Inflammatory macrophage treated with lipopolysaccharide for 4 hours (primary cell): Measurements from ENCODE around the gene TPRG1.

Experiments used
- DNase-seq: peaks from one replicate; pipeline ENCODE4 v3.0.0-alpha.2; 2020

Gene TPRG1

DNA sequence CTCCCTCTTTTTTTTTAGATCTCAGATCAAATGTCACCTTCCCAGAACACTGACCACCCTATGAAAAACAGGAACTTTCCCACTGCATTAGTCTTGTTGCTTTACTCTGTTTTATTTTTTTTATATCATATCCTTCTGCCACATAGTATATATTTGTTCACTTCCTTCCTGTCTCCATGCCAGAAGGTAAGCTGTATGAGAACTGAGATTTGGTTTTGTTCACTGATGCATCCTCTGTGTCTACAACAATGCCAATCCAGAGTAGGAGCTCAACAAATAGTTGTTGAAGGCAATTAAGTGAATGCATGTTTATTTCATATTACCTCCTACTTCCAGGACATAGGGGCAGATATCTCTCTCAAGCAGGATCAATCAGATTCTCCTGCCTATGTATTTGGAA, 114.4 kb downstream of the TPRG1 start:
- no peak for DNase-seq

- no peak for DNase-seq
Measured at GRCh38 chr3:189286916-189287315, 115.1 kb downstream of the TPRG1 start.

GRCh38 chr3:189288348-189289235, 116.8 kb downstream of the TPRG1 start:
- no peak for DNase-seq

GRCh38 chr3:189289251-189289650, 117.5 kb downstream of the TPRG1 start:
- DNase-seq, result no peak

DNA sequence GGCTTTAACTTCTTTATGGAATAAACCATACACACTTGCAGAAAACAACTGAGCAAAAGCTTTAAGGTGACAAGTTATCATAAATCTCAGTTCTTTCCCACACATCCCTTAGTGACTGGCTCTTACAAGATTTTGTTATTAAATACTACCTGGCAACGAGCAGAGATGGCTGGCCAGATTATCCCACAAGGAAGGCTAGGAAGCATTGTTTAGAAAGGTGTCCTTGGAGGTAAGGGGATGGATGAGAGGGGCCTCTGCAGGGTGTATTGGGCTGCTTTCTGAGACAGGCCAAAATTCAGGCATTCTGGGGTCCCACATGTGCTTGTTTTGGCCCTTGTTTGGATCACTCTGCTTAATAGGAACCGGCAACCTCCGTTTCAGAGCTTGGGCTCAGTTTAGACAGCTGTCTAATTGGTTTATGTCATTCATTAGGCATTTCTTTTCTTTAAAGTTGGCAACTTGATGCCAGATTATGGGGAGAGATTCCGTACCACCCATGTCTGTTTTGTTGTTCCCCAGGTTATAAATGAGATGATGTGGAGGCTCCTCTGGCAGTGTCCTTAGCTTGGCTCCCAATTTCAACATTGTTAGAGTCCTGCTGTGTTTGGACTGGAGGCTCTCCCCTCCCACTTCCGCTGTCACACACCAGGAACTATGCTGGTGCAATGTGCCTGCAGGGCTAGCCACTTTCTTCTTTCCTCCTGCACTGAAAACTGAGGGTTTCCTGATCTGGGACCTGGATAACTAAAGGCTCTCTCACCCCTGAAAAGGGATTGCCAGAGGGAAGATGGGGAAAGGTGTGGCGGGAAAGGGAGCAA, 121.1 kb downstream of the TPRG1 start:
- no peak for DNase-seq

- no peak for DNase-seq
Measured at GRCh38 chr3:189294649-189295048, 122.9 kb downstream of the TPRG1 start.

DNA sequence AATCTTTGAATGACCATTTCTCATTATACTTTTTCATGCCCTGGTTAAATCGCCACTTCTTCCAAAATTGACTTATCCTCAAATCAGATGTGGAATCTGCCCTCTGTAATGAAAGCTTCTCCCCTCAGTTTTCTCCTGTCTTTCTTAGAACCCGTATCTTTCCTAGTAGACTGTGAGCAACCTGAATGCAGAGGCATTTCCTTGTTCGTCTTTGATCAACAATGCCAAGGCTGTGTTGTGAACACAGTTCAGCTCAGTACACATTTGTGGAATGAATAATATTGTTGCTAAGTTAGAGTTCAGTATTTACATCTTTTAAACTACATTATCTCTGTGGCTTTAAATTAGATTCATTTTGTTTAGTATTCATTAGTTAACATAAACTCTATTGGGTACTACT, 123.3 kb downstream of the TPRG1 start:
- DNase-seq, result no peak

GRCh38 chr3:189297932-189298331, 126.2 kb downstream of the TPRG1 start:
- DNase-seq, result no peak

GRCh38 chr3:189298469-189299375, 127.0 kb downstream of the TPRG1 start:
- DNase-seq, result no peak

DNA sequence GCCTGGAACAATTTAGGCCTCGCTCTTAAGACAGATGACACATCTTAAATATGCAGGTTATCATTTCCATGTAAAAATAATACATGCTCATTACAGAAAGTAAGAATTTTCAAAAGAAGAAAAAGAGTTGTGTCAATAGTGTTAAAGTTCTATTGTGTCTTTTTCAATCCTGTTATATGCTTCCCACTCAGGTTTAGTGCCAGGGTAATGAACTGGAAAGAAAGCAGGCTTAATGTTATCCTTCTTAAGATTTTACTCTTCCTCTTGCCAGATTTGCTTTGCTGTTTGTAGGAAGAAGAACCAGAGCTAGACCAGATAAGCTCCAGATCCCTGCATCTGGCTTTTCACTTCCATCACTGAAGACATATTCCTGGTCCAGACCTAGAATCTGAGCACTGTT, 128.6 kb downstream of the TPRG1 start:
- no peak for DNase-seq

- DNase-seq, result no peak
Measured at GRCh38 chr3:189301479-189301878, 129.7 kb downstream of the TPRG1 start.

GRCh38 chr3:189303584-189303983, 131.8 kb downstream of the TPRG1 start:
- DNase-seq, result no peak

GRCh38 chr3:189304465-189305351, 132.9 kb downstream of the TPRG1 start:
- no peak for DNase-seq

DNA sequence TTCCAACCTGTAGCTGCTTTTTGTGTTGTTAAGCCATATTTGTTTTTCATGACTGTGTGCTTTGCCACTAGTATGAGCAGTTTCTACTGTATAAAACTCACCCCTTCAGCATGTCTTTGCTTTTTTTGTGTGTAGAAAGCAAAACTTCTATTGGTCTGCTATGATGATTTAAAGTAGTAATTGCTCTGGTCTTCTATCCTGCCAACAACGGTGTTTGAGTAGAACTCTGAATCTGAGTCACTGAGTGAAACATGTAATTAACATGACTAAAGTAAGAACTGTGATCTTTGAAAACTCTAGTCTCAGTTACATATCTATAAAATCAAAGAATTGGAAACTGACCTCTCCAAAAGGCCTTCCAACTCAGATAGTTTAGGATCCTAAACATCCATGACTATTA, 133.6 kb downstream of the TPRG1 start:
- DNase-seq, result no peak

DNA sequence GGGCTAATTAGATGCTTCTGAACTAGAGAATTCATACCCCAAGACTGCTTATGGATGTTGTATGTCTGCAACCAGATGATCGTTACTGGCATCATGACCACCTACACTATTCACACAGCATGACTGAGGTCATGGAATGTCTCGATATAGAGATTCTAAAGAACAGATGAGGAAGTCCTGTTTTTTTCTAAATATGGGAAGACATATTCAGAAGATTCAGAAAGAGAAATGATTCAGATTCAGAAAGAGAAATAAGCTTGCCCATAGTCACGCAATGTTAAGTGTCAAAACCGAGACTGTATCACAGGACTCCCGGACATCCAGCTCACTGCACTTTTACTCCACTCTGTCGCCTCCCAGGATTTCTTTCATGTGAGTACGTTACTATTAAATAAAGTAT, 136.2 kb downstream of the TPRG1 start:
- peak; percentile 48 for DNase-seq

DNA sequence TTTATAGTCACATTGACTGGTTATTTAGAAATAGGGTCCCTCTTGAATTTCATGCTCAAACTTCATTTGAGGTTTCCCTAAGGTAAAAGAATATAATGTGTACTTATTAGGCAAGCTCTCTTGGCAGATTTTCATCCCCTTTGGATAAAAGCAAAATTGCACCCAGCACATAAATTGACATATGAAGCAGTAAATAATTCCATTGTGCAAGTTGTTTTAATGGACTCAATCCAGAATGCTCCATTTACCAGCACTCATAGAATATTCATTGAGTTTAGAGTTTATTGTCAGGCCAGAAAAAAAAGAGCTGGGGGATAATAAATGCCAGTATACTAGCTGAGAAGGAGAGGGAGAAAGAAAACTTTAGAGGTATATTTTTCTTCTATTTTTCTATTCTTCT, 136.8 kb downstream of the TPRG1 start:
- DNase-seq, result no peak

DNA sequence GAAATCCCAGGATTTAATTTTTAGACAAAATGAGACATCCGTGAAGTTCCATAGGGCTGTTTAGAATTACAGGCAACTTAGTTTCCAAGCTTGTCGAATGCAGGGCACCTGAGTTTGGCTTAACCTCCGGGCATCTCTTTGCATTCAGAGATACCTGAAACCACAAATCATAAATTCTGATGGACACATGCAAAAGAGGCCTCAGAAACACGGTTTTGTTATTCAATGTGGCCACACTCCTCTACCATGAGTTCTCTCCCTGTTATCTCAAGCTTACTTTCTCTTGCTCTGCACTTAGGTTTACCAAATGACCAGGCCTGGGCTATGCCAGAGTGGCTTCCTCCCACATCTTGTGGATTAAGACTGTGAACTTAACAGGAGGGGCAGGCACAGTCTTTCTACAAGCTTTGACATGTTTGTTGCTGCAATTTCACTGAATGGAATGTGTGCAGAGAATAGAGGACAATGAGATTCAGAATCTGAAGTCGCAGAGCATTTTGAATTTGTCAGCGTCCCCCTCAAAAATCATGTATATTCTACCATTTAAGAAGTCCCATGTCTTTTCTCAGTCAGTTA, 137.7 kb downstream of the TPRG1 start:
- no peak for DNase-seq

- no peak for DNase-seq
Measured at GRCh38 chr3:189311521-189311920, 139.8 kb downstream of the TPRG1 start.

DNA sequence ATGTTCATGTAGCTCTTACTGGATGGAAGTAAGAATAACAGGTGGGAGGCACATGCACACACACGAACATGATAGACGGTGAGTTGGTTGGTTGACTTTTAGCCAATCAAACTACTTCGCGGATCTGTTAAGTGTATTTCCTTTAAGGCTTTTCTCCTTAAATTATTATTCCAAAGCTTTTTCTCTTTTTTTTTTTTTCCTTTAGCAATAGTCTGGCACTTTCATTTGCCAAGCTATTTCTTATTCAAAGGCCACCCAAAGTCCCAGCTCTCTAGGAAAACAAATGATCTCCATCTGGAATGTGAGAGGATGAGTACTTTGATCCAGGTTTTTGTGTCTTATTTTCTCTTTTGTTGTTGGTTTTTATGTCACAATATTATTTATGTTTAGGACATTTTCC, 141.1 kb downstream of the TPRG1 start:
- no peak for DNase-seq

DNA sequence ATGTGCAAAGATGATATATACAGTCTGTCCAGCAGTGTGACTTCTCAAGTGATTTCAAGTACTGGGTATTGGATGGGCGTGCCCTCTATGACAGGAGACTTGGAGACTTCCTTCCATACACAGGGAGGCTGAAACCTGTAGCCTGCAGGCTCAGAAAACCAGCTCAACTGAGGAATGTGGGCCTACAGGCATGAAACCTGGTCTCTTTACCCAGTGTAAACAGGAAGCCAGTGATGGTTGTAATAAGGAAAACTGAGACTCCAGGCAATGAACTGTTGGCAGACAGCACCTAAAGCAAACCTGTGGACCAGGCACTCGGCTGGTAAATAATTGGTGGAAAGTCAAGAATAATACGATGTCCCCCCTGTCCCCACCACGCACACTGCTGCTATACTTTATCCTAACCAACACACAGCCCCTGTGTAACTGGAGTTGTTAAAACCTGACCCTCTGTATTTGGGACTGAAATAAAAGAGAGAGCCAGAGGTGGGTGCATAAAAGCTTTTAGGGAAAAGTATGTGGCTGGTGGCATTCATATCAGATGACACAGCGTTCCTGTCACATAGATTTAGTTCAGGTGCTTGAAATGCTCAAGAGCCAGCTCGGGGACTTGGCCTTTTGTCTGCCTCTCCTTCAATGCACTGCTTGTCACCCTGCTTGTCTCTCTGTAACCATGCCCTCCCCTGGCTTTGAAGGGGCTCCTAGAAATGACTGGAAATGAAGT, 144.7 kb downstream of the TPRG1 start:
- no peak for DNase-seq

- no peak for DNase-seq
Measured at GRCh38 chr3:189317911-189318310, 146.1 kb downstream of the TPRG1 start.
